Astrocyte (in vitro differentiated cells and primary cell): ENCODE results near the gene PPM1N.

Source experiments
- EZH2 ChIP-seq: IDR thresholded peaks from 2 replicates; pipeline ENCODE4 v1.6.1; 2012; ENCODE audit warnings: mild to moderate bottlenecking, low read length, inconsistent platforms; ENCODE audit not compliant: insufficient read depth
- TF ChIP-seq, protein P1 (sequence below): IDR thresholded peaks from 2 replicates; pipeline ENCODE4 v1.5.1; 2011; ENCODE audit warnings: low read depth, mild to moderate bottlenecking, inconsistent platforms, low read length, moderate library complexity; ENCODE audit not compliant: insufficient read depth

DNA sequence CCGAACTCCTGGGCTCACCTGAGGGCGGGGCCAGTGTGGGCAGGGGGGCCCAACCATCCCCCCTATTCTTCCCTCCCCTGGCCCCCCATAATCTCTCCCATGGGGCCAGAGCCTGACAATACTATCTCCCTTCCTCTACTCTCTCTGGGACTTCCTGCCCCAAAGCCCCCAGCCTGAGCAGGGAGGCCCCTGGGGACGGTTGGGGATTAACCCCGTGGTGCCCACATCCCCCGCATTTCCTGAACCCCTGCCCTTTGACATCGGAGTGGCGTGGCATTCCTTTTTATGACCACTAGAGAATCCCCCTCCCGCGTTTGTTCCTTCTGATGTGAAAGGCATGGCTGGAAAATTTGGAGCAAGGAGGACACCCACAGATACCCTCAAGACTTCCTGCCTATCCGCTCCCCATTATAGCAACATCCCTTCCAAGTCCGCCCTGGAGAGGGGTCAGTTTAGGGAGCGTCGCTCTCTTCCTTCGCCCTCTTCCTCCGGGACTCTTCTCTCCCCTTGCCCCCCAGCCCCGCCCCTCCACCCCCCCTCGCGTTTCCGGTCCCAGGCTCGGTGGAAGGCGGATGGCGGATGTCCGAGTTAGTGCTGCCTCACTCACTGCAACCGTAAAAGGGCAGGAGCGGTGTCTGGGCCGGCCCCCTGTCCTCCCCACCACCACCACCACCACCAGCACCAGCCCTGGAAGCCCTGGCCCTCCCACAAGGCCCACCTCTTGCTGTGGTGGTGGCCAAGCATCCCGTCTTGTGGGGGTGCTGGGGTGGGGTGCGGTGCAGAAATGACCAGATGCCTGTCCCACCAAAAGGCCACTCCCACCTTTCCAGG, 10.8 kb downstream of the PPM1N start:
- TF ChIP-seq, protein P1, sequence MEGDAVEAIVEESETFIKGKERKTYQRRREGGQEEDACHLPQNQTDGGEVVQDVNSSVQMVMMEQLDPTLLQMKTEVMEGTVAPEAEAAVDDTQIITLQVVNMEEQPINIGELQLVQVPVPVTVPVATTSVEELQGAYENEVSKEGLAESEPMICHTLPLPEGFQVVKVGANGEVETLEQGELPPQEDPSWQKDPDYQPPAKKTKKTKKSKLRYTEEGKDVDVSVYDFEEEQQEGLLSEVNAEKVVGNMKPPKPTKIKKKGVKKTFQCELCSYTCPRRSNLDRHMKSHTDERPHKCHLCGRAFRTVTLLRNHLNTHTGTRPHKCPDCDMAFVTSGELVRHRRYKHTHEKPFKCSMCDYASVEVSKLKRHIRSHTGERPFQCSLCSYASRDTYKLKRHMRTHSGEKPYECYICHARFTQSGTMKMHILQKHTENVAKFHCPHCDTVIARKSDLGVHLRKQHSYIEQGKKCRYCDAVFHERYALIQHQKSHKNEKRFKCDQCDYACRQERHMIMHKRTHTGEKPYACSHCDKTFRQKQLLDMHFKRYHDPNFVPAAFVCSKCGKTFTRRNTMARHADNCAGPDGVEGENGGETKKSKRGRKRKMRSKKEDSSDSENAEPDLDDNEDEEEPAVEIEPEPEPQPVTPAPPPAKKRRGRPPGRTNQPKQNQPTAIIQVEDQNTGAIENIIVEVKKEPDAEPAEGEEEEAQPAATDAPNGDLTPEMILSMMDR: no peak
- TF ChIP-seq EZH2: no peak
